HL-60 (cell line): Measurements from ENCODE around the gene EEF1G.

Experiments used
- CTCF ChIP-seq: IDR thresholded peaks from one replicate; pipeline ENCODE4 v1.5.1; 2011; ENCODE audit warnings: low read length, control low read depth, inconsistent platforms; ENCODE audit not compliant: insufficient read depth
- POLR2AphosphoS5 ChIP-seq: IDR thresholded peaks from 2 replicates; pipeline ENCODE4 v1.6.1; 2012; ENCODE audit warnings: low read depth
- REST ChIP-seq: IDR thresholded peaks from 2 replicates; pipeline ENCODE4 v1.6.1; 2012; ENCODE audit warnings: low read depth; ENCODE audit not compliant: insufficient replicate concordance

- no peak for TF ChIP-seq CTCF
- TF ChIP-seq POLR2AphosphoS5, result peak; percentile 69
- no peak for TF ChIP-seq REST
These were observed 48.1 kb upstream of the EEF1G start, which contains the start of gene B3GAT3 for GRCh38 chr11:62621567-62622470.
